B cell (primary cell): ENCODE measurements around the gene RAPGEF5. TPM values are rescaled to one million over a fixed set of nuclear protein-coding genes. Genes with fewer than 3 reads are reported as not detected.

ENCODE experiments used
- ATAC-seq: fragments of 200-7000 bp; cut with Tn5 transposase; one replicate; pipeline ENCODE4 v1.10.0; 2021; ENCODE audit warnings: low read depth, mild to moderate bottlenecking, moderate number of reproducible peaks, moderate library complexity
- CTCF ChIA-PET: fragments of 350-600 bp; sonication (Branson Sonifier 250); formaldehyde crosslinking; loops from one replicate; lab custom pipeline; 2021; ENCODE audit warnings: antibody characterized with exemption, inconsistent platforms; lab: Charles Lee
- POLR2A ChIA-PET: fragments of 350-600 bp; sonication (Branson Sonifier 250); formaldehyde crosslinking; loops from one replicate; lab custom pipeline; 2021; ENCODE audit warnings: antibody characterized with exemption; lab: Charles Lee
- DNase-seq: peaks from one replicate; pipeline ENCODE4 v3.0.0; 2013
- H2AFZ ChIP-seq: 2 replicates; pipeline ENCODE4 v1.6.1; 2012; ENCODE audit warnings: mild to moderate bottlenecking, low read depth, low read length; ENCODE audit not compliant: insufficient read depth, poor library complexity, severe bottlenecking
- H3K27ac ChIP-seq, 2 donors: 1 replicate in 1 of 2; 2 replicates in 1 of 2; pipeline ENCODE4 v1.5.1; 2012 to 2013; ENCODE audit warnings: low read length in 2 of 2, mild to moderate bottlenecking in 2 of 2, moderate library complexity in 1 of 2
- H3K27me3 ChIP-seq, 4 experiments: fragments of 200-600 bp in 1 of 4; sonication (generic) in 1 of 4; replicated peaks in 1 of 4; 1 replicate in 2 of 4; 2 replicates in 2 of 4; pipeline versions ENCODE4 v1.6.1 to v1.7.0; 2013 to 2016; ENCODE audit warnings: low read length in 3 of 4, mild to moderate bottlenecking in 2 of 4, mixed read lengths in 1 of 4, moderate library complexity in 1 of 4; ENCODE audit not compliant: insufficient read depth in 4 of 4, control insufficient read depth in 3 of 4; ENCODE audit errors: control extremely low read depth in 1 of 4
- H3K36me3 ChIP-seq, 2 experiments: replicated peaks in 1 of 2; 1 replicate in 1 of 2; 2 replicates in 1 of 2; pipeline versions ENCODE4 v1.6.1 to v1.7.1; 2013; ENCODE audit warnings: low read length in 1 of 2; ENCODE audit not compliant: insufficient read depth in 2 of 2, control insufficient read depth in 1 of 2; ENCODE audit errors: control extremely low read depth in 1 of 2, extremely low read depth in 1 of 2
- H3K4me1 ChIP-seq, 2 donors: fragments of 200-600 bp in 1 of 2; sonication (generic) in 1 of 2; 1 replicate in 1 of 2; 2 replicates in 1 of 2; pipeline versions ENCODE4 v1.5.1 to v1.6.1; 2013 to 2017; ENCODE audit warnings: low read length in 2 of 2; ENCODE audit not compliant: control insufficient read depth in 2 of 2, insufficient read depth in 2 of 2
- H3K4me2 ChIP-seq: replicated peaks from 2 replicates; pipeline ENCODE3; 2012; ENCODE audit warnings: mild to moderate bottlenecking, low read depth, low read length; ENCODE audit not compliant: poor library complexity, severe bottlenecking
- H3K4me3 ChIP-seq, 5 experiments: fragments of 200-600 bp in 1 of 5; sonication (generic) in 1 of 5; 1 replicate in 3 of 5; 2 replicates in 2 of 5; pipeline versions ENCODE4 v1.5.1 to v1.7.0; 2011 to 2016; ENCODE audit warnings: low read length in 4 of 5, mild to moderate bottlenecking in 4 of 5, low read depth in 2 of 5, control low read depth in 1 of 5, moderate library complexity in 1 of 5; ENCODE audit not compliant: insufficient read depth in 1 of 5; ENCODE audit errors: control extremely low read depth in 1 of 5, extremely low read depth in 1 of 5
- H3K79me2 ChIP-seq: fragments of 200-600 bp; sonication (generic); one replicate; pipeline ENCODE4 v1.6.0; 2016; ENCODE audit warnings: low read length; ENCODE audit not compliant: control insufficient read depth, insufficient read depth
- H3K9ac ChIP-seq: fragments of 200-600 bp; sonication (generic); 2 replicates; pipeline ENCODE4 v1.6.1; 2017; ENCODE audit warnings: mild to moderate bottlenecking, low read length, moderate library complexity
- H3K9me3 ChIP-seq, 3 donors: one replicate each; pipeline versions ENCODE4 v1.6.1 to v1.7.1; 2013; ENCODE audit warnings: low read length in 2 of 3; ENCODE audit not compliant: control insufficient read depth in 2 of 3, insufficient read depth in 1 of 3; ENCODE audit errors: control extremely low read depth in 1 of 3
- H4K20me1 ChIP-seq: 2 replicates; pipeline ENCODE4 v1.6.0; 2012; ENCODE audit warnings: mild to moderate bottlenecking, low read length; ENCODE audit not compliant: insufficient read depth, control insufficient read depth, poor library complexity, severe bottlenecking
- H3K27ac Mint-ChIP-seq: one replicate; pipeline ENCODE4 v1.8.0; 2021; ENCODE audit warnings: mixed read lengths
- H3K27me3 Mint-ChIP-seq: one replicate; pipeline ENCODE4 v1.8.0; 2021; ENCODE audit warnings: mixed read lengths
- H3K4me1 Mint-ChIP-seq: one replicate; pipeline ENCODE4 v1.8.0; 2021; ENCODE audit warnings: mixed read lengths
- H3K4me3 Mint-ChIP-seq: one replicate; pipeline ENCODE4 v1.8.0; 2021; ENCODE audit warnings: mixed read lengths
- H3K9me3 Mint-ChIP-seq: one replicate; pipeline ENCODE4 v1.8.0; 2022; ENCODE audit warnings: mixed read lengths; ENCODE audit not compliant: insufficient read depth
- EZH2 ChIP-seq: IDR thresholded peaks from 2 replicates; pipeline ENCODE4 v1.6.1; 2012; ENCODE audit warnings: borderline replicate concordance, low read depth, mild to moderate bottlenecking, moderate library complexity, low read length; ENCODE audit not compliant: insufficient read depth, poor library complexity, severe bottlenecking
- WGBS: methylation state at CpG from one replicate; pipeline ENCODE4 v1.1.5; 2013; ENCODE audit warnings: missing lambda C conversion rate; ENCODE audit not compliant: insufficient coverage; 5-methylcytosine and 5-hydroxymethylcytosine counted together
- intact Hi-C: fragments of 100-400 bp; cut with micrococcal nuclease; formaldehyde crosslinking; loops from one replicate; pipeline ENCODE4 v1.10.0; 2022
- polyA plus RNA-seq: library from polyadenylated mRNA; depleted of rRNA; stranded (reverse); fragments of >200 nt; gene quantifications from 2 replicates; pipeline ENCODE4 v1.2.3, GENCODE V29; 2012
- total RNA-seq, 2 donors: library from RNA; stranded (reverse); fragments of 120-200 nt in 1 of 2; gene quantifications; 1 replicate in 1 of 2; 2 replicates in 1 of 2; pipeline versions ENCODE4 v1.2.3 to v1.2.4, GENCODE V29; 2013 to 2022
- TF ChIP-seq, protein P1 (sequence below): fragments of 200-600 bp; IDR thresholded peaks from one replicate; pipeline ENCODE4 v1.8.0; 2022; ENCODE audit warnings: antibody characterized with exemption, mild to moderate bottlenecking

The RAPGEF5 gene
- total and polyA plus RNA-seq, 2 donors (not counting 1 experiment from before 2014, with no cell fraction given) = 1.5 to 37.6 TPM

DNA sequence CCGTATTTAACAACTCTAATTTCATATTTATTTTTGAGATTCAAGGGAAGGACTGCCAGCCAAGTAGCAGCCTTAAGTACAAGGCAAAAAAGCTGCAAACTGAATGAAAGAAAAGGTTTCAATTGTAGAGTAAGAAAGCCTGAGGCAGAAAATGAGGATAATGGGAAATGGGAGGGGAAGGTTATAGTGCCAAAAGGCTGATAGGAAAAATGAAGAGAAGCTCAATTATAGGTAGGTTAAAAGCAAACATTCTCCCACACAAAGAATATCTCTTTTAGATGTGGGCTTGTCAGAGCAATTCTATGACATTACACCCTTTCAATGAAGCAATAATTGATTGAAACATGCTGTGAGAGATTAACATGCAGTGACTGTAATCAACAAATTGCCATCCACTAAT, 175.3 kb downstream of the RAPGEF5 start:
- TF ChIP-seq, protein P1, sequence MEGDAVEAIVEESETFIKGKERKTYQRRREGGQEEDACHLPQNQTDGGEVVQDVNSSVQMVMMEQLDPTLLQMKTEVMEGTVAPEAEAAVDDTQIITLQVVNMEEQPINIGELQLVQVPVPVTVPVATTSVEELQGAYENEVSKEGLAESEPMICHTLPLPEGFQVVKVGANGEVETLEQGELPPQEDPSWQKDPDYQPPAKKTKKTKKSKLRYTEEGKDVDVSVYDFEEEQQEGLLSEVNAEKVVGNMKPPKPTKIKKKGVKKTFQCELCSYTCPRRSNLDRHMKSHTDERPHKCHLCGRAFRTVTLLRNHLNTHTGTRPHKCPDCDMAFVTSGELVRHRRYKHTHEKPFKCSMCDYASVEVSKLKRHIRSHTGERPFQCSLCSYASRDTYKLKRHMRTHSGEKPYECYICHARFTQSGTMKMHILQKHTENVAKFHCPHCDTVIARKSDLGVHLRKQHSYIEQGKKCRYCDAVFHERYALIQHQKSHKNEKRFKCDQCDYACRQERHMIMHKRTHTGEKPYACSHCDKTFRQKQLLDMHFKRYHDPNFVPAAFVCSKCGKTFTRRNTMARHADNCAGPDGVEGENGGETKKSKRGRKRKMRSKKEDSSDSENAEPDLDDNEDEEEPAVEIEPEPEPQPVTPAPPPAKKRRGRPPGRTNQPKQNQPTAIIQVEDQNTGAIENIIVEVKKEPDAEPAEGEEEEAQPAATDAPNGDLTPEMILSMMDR = no peak
- TF ChIP-seq EZH2 = no peak
- no peak for DNase-seq
- no peaks in the 10 kb centered on the region for H3K9me3 Mint-ChIP-seq
- no peaks in the 10 kb centered on the region for H3K79me2 ChIP-seq
- H3K4me3 ChIP-seq = no peak overlapping the region
- H3K27me3 Mint-ChIP-seq = no peaks in the 10 kb centered on the region
- ChIA-PET CTCF (no interaction called here), POLR2A (no interaction called here)
- H3K9me3 ChIP-seq = no peaks in the 10 kb centered on the region
- no peaks in the 10 kb centered on the region for H3K4me1 ChIP-seq
- no peak overlapping the region for H3K4me2 ChIP-seq
- no peak for ATAC-seq
- no CpG with 5 or more reads among the region's 1 CpG for WGBS
- intact Hi-C loops = no loop called here
- H3K9ac ChIP-seq = no peak overlapping the region
- H3K27ac ChIP-seq = no peak overlapping the region
- no peaks in the 10 kb centered on the region for H3K27me3 ChIP-seq
- H2AFZ ChIP-seq = no peak overlapping the region
- H3K4me1 Mint-ChIP-seq = no peaks in the 10 kb centered on the region
- no peaks in the 10 kb centered on the region for H4K20me1 ChIP-seq
- H3K36me3 ChIP-seq = peaks cover 0 to 4% of the 10 kb centered on the region in 2 experiments
- no peak overlapping the region for H3K4me3 Mint-ChIP-seq
- no peak overlapping the region for H3K27ac Mint-ChIP-seq

GRCh38 chr7:22179442-22179879, 177.5 kb downstream of the RAPGEF5 start:
- H3K79me2 ChIP-seq = no peaks in the 10 kb centered on the region
- whole genome bisulfite sequencing = 92% methylated on average over 2 of the region's 4 CpGs
- no peaks in the 10 kb centered on the region for H4K20me1 ChIP-seq
- TF ChIP-seq, protein P1 = no peak
- no peak for TF ChIP-seq EZH2
- no peak overlapping the region for H3K9ac ChIP-seq
- peaks cover 0 to 4% of the 10 kb centered on the region in 2 experiments for H3K36me3 ChIP-seq
- DNase-seq (no peak), ATAC-seq (no peak)
- H3K4me1 ChIP-seq = peaks cover 3 to 5% of the 10 kb centered on the region in 2 donors
- Mint-ChIP-seq H3K27me3 (no peaks in the 10 kb centered on the region), H3K27ac (no peak overlapping the region), H3K4me3 (no peak overlapping the region), H3K9me3 (no peaks in the 10 kb centered on the region), H3K4me1 (peaks cover 5% of the 10 kb centered on the region)
- no peak overlapping the region for H3K4me2 ChIP-seq
- H3K27me3 ChIP-seq = no peaks in the 10 kb centered on the region
- H2AFZ ChIP-seq = no peak overlapping the region
- H3K4me3 ChIP-seq = no peak overlapping the region
- H3K9me3 ChIP-seq = no peaks in the 10 kb centered on the region
- intact Hi-C loops = no loop called here
- no peak overlapping the region for H3K27ac ChIP-seq
- POLR2A ChIA-PET = no interaction called here
- CTCF ChIA-PET = interaction anchor here (2.3 kb wide), 1 partner anchor 69 kb away, joined by 5 read pairs; no protein-coding TSS in a partner anchor
